EH (cell line): ENCODE measurements around the gene KLHDC10.
"Not testable (repeated sequence)": the region's sequence is repeated elsewhere in the genome, so short reads cannot be mapped to it uniquely, and the experiment has no call there.

Experiments
- DNase-seq: peaks from one replicate; pipeline ENCODE4 v3.0.0-alpha.2; 2015; ENCODE audit warnings: low read depth

KLHDC10 gene

DNA sequence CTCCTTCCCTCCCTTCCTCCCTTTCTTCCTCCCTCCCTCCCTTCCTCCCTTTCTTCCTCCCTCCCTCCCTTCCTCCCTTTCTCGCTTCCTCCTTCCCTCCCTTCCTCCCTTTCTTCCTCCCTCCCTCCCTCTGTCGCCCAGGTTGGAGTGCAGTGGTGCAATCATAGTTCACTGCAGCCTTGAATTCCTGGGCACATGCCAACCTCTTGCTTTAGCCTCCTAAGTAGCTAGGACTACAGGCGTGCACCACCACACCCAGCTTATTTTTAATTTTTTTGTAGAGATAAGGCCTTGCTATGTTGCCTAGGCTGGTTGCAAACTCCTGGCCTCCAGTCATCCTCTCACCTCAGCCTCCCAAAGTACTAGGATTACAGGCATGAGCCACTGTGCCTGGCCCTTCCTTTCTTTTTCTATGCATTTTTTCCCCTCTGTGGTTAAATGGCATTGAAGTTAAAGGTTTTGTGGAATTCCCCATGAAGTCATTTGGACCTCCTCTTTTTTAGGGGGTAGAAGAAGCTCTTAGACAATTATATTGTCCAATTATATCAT is 9.6 kb downstream of the KLHDC10 start:
- DNase-seq = no peak

DNA sequence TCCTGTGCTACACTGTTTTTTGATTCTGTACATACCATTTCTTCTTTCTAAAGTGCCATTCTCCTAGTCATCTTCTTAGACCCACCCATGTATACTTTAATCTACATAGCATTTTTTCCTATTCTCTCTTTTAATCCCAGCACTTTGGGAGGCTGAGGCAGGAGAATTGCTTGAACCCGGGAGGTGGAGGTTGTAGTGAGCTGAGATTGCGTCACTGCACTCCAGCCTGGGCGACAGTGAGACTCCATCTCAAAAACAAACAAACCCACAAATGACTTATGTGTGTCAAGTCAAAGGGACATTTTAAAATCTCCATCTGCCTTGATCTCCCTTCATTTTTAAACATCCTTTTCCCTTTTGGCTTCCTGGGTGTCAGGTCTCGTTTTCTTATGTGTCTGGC is 13.2 kb downstream of the KLHDC10 start:
- not testable (repeated sequence) for DNase-seq

- no peak for DNase-seq
Measured at GRCh38 chr7:130084037-130084875, 13.9 kb downstream of the KLHDC10 start.

- DNase-seq = not testable (repeated sequence)
Measured at GRCh38 chr7:130085235-130085634, 14.9 kb downstream of the KLHDC10 start.

- DNase-seq = no peak
Measured at GRCh38 chr7:130086938-130087337, 16.6 kb downstream of the KLHDC10 start.

- peak; percentile 40 for DNase-seq
Measured at GRCh38 chr7:130087364-130087763, 17.0 kb downstream of the KLHDC10 start.

GRCh38 chr7:130090745-130091532 is 20.6 kb downstream of the KLHDC10 start:
- no peak for DNase-seq

DNA sequence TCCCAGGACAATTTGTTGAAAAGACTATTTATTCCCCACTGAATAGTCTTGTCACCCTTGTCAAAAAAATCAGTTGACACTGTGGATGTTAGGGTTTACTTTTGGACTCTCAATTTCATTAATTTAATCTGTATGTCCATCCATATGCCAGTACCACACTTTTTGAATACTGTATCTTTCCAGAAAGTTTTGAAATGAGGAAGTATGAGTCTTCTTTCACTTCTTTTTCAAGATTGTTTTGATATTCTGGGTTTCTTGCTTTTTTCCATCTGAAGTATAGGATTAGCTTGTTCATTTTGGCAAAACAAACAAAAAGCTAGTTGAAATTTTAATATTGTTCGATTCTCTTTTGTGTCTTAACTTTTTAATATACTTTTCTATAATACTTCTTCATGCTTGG is 21.7 kb downstream of the KLHDC10 start:
- DNase-seq = no peak

GRCh38 chr7:130092598-130092997 is 22.3 kb downstream of the KLHDC10 start:
- no peak for DNase-seq

GRCh38 chr7:130095812-130096211 is 25.5 kb downstream of the KLHDC10 start:
- peak; percentile 77 for DNase-seq

DNA sequence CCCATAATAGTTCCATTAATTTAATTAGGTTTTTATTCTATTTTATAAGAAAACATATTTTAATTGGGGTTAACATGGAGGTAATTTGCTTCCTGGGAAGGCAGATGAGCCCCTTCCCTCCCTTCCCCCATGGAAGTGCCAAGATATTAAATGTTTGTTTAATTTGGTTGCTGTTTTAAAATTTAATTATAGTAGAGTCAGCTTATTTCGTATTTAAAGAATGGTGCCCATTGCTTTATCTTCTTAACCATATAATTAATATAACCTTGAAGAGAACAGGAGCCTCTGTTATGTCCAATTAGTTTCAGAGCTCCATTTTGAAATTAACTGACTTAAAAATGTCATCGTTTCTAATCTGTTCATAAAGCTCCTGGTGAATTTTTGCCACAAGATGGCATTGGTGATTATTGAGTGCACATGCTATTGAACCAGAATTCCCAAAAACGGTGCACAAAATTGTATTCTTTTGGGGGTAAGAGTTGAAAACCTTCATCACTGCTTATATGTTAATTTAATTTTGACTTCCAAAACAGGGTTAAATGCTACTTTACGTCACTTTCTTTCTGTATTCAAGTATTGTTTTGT is 26.0 kb downstream of the KLHDC10 start:
- DNase-seq = peak; percentile 27

DNA sequence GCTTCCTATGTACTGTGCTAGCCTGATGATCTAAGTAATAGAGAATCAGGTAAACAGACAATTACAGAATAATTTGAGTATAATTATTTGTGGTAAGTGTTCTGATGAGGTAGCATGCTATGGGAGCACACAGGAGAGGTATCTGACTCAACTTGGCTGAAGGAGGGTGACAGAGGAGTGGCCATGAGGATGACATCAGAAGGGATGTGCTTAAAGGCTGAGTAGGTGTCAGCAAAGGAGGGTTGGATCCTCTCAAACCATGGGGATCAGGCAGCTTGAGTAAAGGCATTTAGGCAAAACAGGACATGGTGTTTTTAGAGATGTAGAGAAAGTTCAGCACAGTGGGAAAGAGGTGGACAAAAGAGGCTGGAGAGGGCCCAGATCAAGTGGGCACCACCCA is 29.0 kb downstream of the KLHDC10 start:
- DNase-seq = no peak

- DNase-seq = no peak
Measured at GRCh38 chr7:130102588-130102987, 32.3 kb downstream of the KLHDC10 start.

DNA sequence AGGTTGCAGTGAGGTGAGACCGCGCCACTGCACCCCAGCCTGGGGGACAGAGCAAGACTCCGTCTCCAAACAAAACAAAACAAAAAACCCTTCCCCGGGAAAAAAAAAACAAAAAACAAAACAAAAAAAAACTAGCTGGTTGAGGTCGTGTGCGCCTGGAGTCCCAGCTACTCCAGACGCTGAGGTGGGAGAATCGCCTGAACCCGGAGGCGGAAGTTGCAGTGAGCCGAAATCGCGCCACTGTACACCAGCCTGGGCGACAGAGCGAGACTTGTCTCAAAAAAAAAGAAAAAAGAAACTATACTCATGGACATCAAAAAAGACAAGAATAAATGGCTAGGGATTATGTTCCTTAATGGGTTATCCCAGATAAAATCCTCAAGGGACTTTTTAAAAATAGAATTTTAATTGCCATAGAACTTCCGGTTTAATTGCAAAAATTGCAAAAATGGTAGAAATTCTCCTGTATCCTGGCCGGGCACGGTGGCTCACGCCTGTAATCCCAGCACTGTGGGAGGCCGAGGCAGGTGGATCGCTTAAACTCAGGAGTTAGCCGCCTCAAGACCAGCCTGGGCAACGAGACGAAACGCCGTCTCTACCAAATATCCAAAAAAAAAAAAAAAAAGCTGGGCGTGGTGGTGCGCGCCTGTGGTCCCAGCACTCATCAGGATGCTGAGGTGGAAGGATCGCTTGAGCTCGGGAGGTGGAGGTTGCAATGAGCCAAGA is 37.8 kb downstream of the KLHDC10 start:
- DNase-seq = no peak

GRCh38 chr7:130108809-130109208 is 38.5 kb downstream of the KLHDC10 start:
- no peak for DNase-seq

DNA sequence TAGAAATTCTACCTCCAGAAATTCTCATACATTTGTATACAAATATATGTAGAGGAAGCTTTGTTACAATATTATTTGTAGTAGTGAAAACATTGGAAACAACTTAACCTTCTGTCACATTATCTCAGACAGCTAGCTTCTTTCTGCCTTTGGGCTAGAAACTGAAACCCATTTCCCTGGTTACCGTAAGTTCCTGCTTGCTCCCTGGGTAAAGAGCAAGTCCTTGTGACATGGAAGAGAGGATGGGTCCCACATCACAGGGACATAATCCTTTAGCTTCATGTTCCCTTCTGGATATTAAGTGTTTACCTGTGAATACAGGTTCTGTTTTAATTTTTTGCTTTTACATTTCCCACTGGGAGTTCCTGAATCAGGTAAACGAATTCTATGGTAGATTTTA is 41.8 kb downstream of the KLHDC10 start:
- no peak for DNase-seq

- no peak for DNase-seq
Measured at GRCh38 chr7:130112662-130113425, 42.5 kb downstream of the KLHDC10 start.

DNA sequence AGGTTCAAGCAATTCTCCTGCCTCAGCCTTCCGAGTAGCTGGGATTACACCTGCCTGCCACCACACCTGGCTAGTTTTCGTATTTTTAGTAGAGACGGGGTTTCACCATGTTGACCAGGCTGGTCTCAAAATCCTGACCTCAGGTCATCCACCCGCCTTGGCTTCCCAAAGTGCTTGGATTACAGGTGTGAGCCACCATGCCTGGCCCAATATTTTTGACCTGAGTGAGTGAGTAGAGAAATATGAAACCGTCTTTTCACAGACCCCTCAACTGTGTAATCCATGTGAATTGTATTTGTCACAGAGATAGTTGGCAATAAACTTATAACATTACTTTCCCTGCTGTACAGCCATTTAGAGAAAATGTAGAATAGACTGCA is 43.1 kb downstream of the KLHDC10 start:
- DNase-seq = not testable (repeated sequence)

GRCh38 chr7:130113887-130114286 is 43.6 kb downstream of the KLHDC10 start:
- no peak for DNase-seq

DNA sequence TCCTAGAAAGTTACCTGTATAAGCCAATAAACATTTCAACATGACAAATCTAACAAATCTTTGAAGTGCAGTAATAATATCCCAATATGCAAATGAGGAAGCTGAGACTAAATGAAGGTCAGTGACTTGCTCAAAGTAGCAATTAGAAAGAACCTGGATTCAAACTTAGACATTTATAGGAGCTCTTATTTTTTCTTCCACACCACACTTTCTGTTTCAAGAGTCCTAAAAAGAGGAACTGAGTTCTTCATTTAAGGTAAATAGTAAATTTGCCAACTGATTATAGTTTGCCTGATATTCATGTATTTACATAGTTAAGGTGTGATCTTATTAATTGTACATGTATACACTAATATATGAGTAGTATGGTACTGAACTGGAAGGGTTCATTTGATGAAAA is 44.0 kb downstream of the KLHDC10 start:
- no peak for DNase-seq

DNA sequence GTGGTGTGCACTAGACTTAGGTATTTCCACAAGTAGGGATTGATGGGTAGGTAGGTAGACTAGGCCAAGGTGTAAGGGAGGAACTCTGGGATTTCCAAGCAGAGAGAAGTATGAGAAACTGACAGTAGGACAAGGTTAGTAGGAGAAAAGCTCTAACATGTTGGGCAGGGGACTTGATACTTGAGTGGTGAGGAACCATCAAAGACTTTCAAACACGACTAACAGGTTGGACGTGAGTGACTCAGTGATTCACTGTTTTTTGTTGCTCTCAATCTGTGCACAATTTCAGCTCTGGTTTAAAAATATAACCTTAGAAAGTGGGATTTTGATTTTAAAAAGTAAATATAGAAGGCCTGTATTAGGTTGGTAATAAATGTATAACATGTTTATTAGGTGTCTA is 44.4 kb downstream of the KLHDC10 start:
- DNase-seq = no peak
